ENCODE results near the gene RIN3.
A peak's percentile ranks its signal among the peaks of the same experiment; 100 is the strongest.

Gene RIN3

DNA sequence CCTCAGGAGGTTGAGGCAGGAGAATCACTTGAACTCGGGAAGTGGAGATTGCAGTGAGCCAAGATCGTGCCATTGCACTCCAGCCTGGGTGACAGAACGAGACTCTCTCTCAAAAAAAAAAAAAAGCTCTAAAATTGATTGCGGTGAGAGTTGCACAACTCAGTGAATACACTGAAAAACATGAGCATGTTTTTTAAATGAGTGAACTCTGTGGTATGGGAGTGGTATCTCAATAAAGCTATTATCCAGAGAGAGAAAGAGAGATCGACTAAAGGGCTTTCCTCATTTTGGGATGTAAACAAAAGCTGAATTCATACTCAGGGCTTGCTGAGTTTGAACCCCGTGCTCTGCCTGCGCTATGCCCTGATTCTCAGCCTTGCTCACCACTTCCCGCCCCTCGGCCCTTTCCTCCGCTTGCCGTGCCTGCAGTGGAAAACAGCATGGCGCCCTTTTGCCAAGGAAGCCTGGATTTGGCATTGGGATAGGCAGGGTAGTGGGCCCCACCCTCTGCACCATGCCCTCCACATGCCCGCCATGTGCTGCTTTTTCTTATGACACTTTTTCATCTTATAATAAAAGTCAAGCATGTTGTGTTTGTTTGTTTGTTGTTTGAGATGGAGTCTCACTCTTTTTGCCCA, 132.4 kb downstream of the RIN3 start:
- TF ChIP-seq, protein P1, sequence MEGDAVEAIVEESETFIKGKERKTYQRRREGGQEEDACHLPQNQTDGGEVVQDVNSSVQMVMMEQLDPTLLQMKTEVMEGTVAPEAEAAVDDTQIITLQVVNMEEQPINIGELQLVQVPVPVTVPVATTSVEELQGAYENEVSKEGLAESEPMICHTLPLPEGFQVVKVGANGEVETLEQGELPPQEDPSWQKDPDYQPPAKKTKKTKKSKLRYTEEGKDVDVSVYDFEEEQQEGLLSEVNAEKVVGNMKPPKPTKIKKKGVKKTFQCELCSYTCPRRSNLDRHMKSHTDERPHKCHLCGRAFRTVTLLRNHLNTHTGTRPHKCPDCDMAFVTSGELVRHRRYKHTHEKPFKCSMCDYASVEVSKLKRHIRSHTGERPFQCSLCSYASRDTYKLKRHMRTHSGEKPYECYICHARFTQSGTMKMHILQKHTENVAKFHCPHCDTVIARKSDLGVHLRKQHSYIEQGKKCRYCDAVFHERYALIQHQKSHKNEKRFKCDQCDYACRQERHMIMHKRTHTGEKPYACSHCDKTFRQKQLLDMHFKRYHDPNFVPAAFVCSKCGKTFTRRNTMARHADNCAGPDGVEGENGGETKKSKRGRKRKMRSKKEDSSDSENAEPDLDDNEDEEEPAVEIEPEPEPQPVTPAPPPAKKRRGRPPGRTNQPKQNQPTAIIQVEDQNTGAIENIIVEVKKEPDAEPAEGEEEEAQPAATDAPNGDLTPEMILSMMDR (IDR thresholded peaks at IDR 0.05; ENCODE audit: low read depth, low read length): no peak
- peak; percentile 25 for DNase-seq (ENCODE audit: low read depth, low spot score)
- no peak overlapping the region for H3K4me3 ChIP-seq (ENCODE audit: low read depth, low read length)
- in situ Hi-C loops (cut with HindIII; ENCODE audit: low sequenced_read_pairs): no loop called here

GRCh38 chr14:92646952-92647796, 133.6 kb downstream of the RIN3 start:
- DNase-seq (ENCODE audit: low read depth, low spot score): peak; percentile 75
- no peak overlapping the region for H3K4me3 ChIP-seq (ENCODE audit: low read depth, low read length)
- TF ChIP-seq, protein P1 (IDR thresholded peaks at IDR 0.05; ENCODE audit: low read depth, low read length): no peak
- in situ Hi-C loops (cut with HindIII; ENCODE audit: low sequenced_read_pairs): no loop called here

GRCh38 chr14:92647797-92648279, 134.3 kb downstream of the RIN3 start:
- DNase-seq (ENCODE audit: low read depth, low spot score): peak; percentile 27
- TF ChIP-seq, protein P1 (IDR thresholded peaks at IDR 0.05; ENCODE audit: low read depth, low read length): no peak
- in situ Hi-C loops (cut with HindIII; ENCODE audit: low sequenced_read_pairs): no loop called here
- H3K4me3 ChIP-seq (ENCODE audit: low read depth, low read length): no peak overlapping the region

DNA sequence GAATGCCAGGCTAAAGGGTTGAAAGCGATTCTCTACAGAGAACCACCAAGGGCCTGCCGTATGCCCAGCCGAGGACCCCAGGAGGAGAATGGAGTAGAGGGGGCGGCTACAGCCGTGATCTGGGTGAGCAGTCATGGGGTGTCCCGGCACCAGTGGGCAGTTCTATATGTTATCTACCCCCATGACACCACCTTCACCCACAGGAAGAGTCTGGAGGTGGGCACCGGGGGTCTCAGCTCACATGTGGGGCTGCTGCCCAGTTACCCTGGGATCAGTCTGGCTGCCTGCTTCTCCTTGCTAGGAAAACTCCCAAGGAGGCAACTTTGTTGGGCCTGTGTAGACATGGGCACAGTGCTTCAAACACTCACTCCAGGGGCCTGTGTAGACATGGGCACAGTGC, 135.5 kb downstream of the RIN3 start:
- TF ChIP-seq, protein P1 (IDR thresholded peaks at IDR 0.05; ENCODE audit: low read depth, low read length): no peak
- H3K4me3 ChIP-seq (ENCODE audit: low read depth, low read length): no peak overlapping the region
- in situ Hi-C loops (cut with HindIII; ENCODE audit: low sequenced_read_pairs): no loop called here
- no peak for DNase-seq (ENCODE audit: low read depth, low spot score)

DNA sequence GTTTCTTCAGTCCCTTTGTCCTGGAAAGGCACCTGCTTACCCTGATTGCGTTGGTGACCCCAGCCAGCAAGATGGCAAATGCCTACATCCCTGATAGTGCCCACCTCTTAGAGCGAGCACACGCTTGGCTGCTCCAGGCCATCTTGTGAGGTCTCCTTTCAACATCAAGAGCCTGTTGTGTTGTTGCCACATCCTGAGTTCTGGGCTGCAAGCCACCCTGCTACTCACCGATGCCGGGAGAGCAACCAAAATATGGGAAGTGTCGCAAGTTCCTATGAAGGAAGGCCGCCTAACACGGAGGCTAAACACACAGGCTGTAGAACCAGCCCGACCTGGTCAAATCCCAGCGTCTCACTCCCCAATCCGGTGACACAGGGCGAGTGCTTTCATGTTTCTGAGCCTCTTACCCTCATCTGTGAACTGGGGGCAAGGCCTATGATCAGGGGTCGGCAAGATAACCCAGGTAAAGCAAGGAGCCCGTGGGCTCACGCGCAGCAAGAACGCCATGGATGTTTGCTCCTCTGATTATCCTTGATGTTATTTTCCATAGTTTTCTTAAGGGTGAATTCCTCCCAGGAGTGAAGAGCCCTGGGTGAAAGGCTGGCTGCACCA, 136.5 kb downstream of the RIN3 start:
- TF ChIP-seq, protein P1 (IDR thresholded peaks at IDR 0.05; ENCODE audit: low read depth, low read length): no peak
- in situ Hi-C loops (cut with HindIII; ENCODE audit: low sequenced_read_pairs): no loop called here
- H3K4me3 ChIP-seq (ENCODE audit: low read depth, low read length): no peak overlapping the region
- DNase-seq (ENCODE audit: low read depth, low spot score): peak; percentile 51

DNA sequence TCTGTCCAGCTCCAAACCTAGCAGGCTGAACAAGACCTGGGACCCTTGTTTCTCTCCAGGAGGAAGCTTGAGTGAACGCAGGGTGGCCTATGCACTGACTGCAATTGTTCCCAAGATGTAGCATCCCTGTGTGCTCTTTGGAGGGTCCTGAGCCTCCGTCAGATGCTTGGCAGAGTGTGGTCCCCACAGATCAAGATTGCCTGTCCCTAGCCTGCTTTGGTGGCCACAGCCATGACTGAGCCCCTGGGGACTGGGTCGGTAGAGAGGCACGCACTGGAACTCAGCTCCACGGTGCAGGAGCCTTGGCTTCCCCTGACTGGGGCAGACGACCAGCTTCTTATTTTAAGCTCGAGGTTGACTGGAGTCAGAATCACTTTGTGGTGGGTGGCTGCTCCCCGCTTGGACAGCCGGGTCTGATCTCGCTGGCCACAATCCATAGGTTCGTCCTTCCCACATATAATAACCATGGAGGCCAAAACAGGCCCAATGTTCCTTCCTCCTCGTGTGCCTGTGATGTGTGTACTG, 137.1 kb downstream of the RIN3 start:
- in situ Hi-C loops (cut with HindIII; ENCODE audit: low sequenced_read_pairs): no loop called here
- H3K4me3 ChIP-seq (ENCODE audit: low read depth, low read length): no peak overlapping the region
- TF ChIP-seq, protein P1 (IDR thresholded peaks at IDR 0.05; ENCODE audit: low read depth, low read length): no peak
- no peak for DNase-seq (ENCODE audit: low read depth, low spot score)
